DOHH2 (cell line): ENCODE data around the gene CPT1A.

ENCODE experiments used
- H3F3A ChIP-seq: fragments of 200-600 bp; sonication (generic), shearing (Covaris generic); 2 replicates; pipeline ENCODE4 v1.6.0; 2016; ENCODE audit warnings: antibody characterized with exemption, mild to moderate bottlenecking; ENCODE audit not compliant: control insufficient read depth, insufficient read depth
- H3K27ac ChIP-seq: fragments of 200-600 bp; sonication (generic); 2 replicates; pipeline ENCODE4 v1.5.1; 2014; ENCODE audit warnings: low read depth, mild to moderate bottlenecking, low read length, moderate library complexity
- H3K27me3 ChIP-seq: fragments of 200-600 bp; sonication (generic); 2 replicates; pipeline ENCODE4 v1.6.1; 2014; ENCODE audit warnings: mild to moderate bottlenecking, low read length, mixed read lengths; ENCODE audit not compliant: control insufficient read depth
- H3K36me3 ChIP-seq: fragments of 200-600 bp; sonication (generic); 2 replicates; pipeline ENCODE4 v1.6.1; 2014; ENCODE audit warnings: mild to moderate bottlenecking, low read length, moderate library complexity, mixed read lengths; ENCODE audit not compliant: control insufficient read depth
- H3K4me1 ChIP-seq: fragments of 200-600 bp; sonication (generic); 2 replicates; pipeline ENCODE4 v1.6.1; 2014; ENCODE audit warnings: mild to moderate bottlenecking, low read length, mixed read lengths; ENCODE audit not compliant: control insufficient read depth
- H3K4me2 ChIP-seq: fragments of 200-600 bp; sonication (generic); 2 replicates; pipeline ENCODE4 v1.6.0; 2014; ENCODE audit warnings: mild to moderate bottlenecking, low read length, moderate library complexity
- H3K4me3 ChIP-seq: fragments of 200-600 bp; sonication (generic); 2 replicates; pipeline ENCODE4 v1.5.1; 2014; ENCODE audit warnings: mild to moderate bottlenecking, low read length, mixed read lengths
- H3K79me2 ChIP-seq: fragments of 200-600 bp; sonication (generic); 2 replicates; pipeline ENCODE4 v1.6.1; 2014; ENCODE audit warnings: mild to moderate bottlenecking, low read length, mixed read lengths; ENCODE audit not compliant: control insufficient read depth
- H3K9me2 ChIP-seq: fragments of 200-600 bp; sonication (generic); replicated peaks from 2 replicates; pipeline ENCODE4 v1.6.1; 2014; ENCODE audit warnings: mild to moderate bottlenecking, low read length, mixed read lengths; ENCODE audit not compliant: control insufficient read depth
- H3K9me3 ChIP-seq: fragments of 200-600 bp; sonication (generic); 2 replicates; pipeline ENCODE4 v1.6.1; 2014; ENCODE audit warnings: antibody characterized with exemption, low read length, mixed read lengths; ENCODE audit not compliant: control insufficient read depth, insufficient read depth
- H4K20me1 ChIP-seq: fragments of 200-600 bp; sonication (generic); 2 replicates; pipeline ENCODE4 v1.6.0; 2014; ENCODE audit warnings: low read depth, mild to moderate bottlenecking, antibody characterized with exemption, low read length, moderate library complexity; ENCODE audit not compliant: control insufficient read depth, insufficient read depth
- EZH2phosphoT487 ChIP-seq: fragments of 200-600 bp; sonication (generic); IDR thresholded peaks from 2 replicates; pipeline ENCODE4 v1.6.1; 2017; ENCODE audit warnings: borderline replicate concordance, mild to moderate bottlenecking, antibody characterized with exemption, low read length, moderate library complexity, mixed read lengths
- TF ChIP-seq, protein P1 (sequence below): fragments of 200-600 bp; sonication (generic); IDR thresholded peaks from one replicate; pipeline ENCODE4 v1.5.1; 2014; ENCODE audit warnings: antibody characterized with exemption, mild to moderate bottlenecking, low read depth, low read length; ENCODE audit not compliant: poor library complexity, severe bottlenecking

CPT1A gene

DNA sequence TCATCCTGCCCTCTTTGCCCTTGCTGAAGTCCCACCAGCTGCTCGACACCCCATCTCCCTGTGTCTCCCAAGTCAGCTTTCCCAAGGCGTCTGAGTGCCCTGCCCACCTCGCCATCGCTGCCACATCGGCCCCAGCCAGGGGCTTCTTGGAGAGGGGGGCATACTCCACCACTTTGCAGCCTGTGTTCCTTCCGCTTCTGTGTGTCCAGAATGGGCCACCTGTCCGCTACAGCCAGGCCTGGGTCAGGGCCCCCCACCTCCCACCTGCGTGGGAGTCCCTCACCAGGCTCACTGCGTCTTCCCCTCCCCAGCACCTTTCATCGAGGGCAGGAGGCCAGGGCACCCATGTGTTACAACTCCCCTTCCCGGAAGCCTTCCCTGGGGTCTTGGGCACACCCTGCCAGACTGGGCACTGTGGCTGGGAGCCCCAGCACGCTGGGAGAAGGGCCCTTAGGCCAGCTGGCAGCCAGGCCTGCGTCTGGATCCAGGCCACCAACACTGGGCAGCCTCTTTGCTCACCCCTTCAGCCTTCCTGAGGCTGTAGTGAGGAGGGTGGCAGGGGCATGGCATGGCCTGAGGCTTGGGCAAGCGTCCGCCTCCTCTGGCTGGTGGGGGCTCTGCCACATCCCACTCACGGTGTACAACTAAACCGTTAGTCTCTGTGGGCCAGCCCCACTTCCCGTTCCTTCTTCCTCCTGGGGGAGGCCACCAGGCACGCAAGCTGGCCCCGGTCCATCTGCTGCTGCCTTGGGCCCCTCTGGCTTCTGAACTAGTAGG, 13.4 kb downstream of the CPT1A start:
- no peaks in the 10 kb centered on the region for H3K4me1 ChIP-seq
- H3K79me2 ChIP-seq, result no peaks in the 10 kb centered on the region

DNA sequence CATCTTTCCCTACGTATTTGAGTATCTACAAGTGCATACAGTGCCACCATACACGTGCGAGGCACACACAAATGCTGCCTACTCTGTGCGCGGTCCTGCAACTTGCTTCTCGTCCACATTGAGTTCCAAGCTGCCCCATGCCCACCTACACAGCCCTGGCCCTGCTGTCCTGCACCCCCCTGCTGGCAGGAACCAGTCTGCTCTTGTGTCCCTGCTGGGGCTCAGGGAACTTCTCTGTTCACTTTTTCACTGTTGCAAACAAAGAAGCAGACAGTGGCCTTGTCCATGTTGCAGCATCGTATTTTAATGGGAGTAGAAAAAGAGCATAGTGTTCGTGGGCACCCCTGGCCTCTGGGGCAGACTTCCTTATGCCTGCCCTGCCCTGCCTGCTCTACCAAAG, 14.0 kb downstream of the CPT1A start:
- TF ChIP-seq, protein P1, sequence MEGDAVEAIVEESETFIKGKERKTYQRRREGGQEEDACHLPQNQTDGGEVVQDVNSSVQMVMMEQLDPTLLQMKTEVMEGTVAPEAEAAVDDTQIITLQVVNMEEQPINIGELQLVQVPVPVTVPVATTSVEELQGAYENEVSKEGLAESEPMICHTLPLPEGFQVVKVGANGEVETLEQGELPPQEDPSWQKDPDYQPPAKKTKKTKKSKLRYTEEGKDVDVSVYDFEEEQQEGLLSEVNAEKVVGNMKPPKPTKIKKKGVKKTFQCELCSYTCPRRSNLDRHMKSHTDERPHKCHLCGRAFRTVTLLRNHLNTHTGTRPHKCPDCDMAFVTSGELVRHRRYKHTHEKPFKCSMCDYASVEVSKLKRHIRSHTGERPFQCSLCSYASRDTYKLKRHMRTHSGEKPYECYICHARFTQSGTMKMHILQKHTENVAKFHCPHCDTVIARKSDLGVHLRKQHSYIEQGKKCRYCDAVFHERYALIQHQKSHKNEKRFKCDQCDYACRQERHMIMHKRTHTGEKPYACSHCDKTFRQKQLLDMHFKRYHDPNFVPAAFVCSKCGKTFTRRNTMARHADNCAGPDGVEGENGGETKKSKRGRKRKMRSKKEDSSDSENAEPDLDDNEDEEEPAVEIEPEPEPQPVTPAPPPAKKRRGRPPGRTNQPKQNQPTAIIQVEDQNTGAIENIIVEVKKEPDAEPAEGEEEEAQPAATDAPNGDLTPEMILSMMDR, result no peak
- TF ChIP-seq EZH2phosphoT487, result no peak
- no peaks in the 10 kb centered on the region for H3F3A ChIP-seq
- H4K20me1 ChIP-seq, result no peaks in the 10 kb centered on the region
- no peaks in the 10 kb centered on the region for H3K9me2 ChIP-seq
- H3K27ac ChIP-seq, result no peak overlapping the region
- H3K4me2 ChIP-seq, result no peak overlapping the region
- H3K79me2 ChIP-seq, result no peaks in the 10 kb centered on the region
- H3K4me3 ChIP-seq, result no peak overlapping the region
- no peaks in the 10 kb centered on the region for H3K9me3 ChIP-seq
- no peaks in the 10 kb centered on the region for H3K36me3 ChIP-seq
- H3K27me3 ChIP-seq, result no peaks in the 10 kb centered on the region
- no peaks in the 10 kb centered on the region for H3K4me1 ChIP-seq

More for the DNA sequence above, 13.4 kb downstream of the CPT1A start:
- H3K4me3 ChIP-seq, result no peak overlapping the region
- no peaks in the 10 kb centered on the region for H3F3A ChIP-seq
- no peak overlapping the region for H3K27ac ChIP-seq
- no peaks in the 10 kb centered on the region for H4K20me1 ChIP-seq
- no peak for TF ChIP-seq EZH2phosphoT487
- TF ChIP-seq, protein P1, result no peak
- no peaks in the 10 kb centered on the region for H3K9me3 ChIP-seq
- no peak overlapping the region for H3K4me2 ChIP-seq
- H3K27me3 ChIP-seq, result no peaks in the 10 kb centered on the region
- no peaks in the 10 kb centered on the region for H3K9me2 ChIP-seq
- H3K36me3 ChIP-seq, result no peaks in the 10 kb centered on the region

DNA sequence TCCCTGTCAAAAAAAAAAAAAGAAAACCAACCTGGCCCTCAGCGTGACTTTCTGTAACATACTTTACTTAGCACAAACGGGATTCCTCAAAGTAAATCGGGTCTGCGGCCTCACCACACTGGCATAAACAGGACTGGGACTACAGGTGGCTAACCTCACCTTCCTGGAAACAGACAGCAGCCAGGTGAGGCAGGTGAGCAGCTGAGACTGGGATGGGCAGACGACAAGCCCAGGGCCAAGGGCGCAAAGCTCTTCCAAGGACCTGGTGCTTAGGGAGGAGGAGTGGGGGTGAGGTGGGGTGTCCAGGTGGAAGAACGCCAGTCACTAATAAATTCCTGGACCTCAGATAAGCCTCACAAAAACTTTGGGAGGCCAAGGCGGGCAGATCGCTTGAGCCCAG, 15.0 kb downstream of the CPT1A start:
- H3K4me3 ChIP-seq, result no peak overlapping the region
- H3K4me1 ChIP-seq, result no peaks in the 10 kb centered on the region
- H3F3A ChIP-seq, result no peaks in the 10 kb centered on the region
- no peaks in the 10 kb centered on the region for H3K27me3 ChIP-seq
- H3K9me2 ChIP-seq, result no peaks in the 10 kb centered on the region
- H3K36me3 ChIP-seq, result no peaks in the 10 kb centered on the region
- no peaks in the 10 kb centered on the region for H3K79me2 ChIP-seq
- no peaks in the 10 kb centered on the region for H3K9me3 ChIP-seq
- TF ChIP-seq EZH2phosphoT487, result no peak
- TF ChIP-seq, protein P1, result no peak
- H3K27ac ChIP-seq, result no peak overlapping the region
- H3K4me2 ChIP-seq, result no peak overlapping the region
- no peaks in the 10 kb centered on the region for H4K20me1 ChIP-seq
